K562 (cell line): ENCODE measurements around the gene OR7A17. TPM values are rescaled to one million over a fixed set of nuclear protein-coding genes. Genes with fewer than 3 reads are reported as not detected.

Experiments
- ATAC-seq: fragments of 200-7000 bp; cut with Tn5 transposase; 3 replicates; pipeline ENCODE4 v1.9.1; 2020; ENCODE audit warnings: moderate library complexity
- BruUV-seq: library from RNA; stranded (reverse); fragments of 400-500 nt; replicated peaks from 2 replicates; lab custom pipeline; 2021; lab: Mats Ljungman, UMichigan
- CTCF ChIA-PET: fragments of 300-600 bp; formaldehyde crosslinking; extraction: SDS; loops from one replicate; lab custom pipeline; 2021; ENCODE audit warnings: low intra/inter-chr PET ratio; lab: Yijun Ruan, JAX
- POLR2A ChIA-PET: fragments of 300-600, 350-650 bp; sonication (Branson Sonifier 250); formaldehyde crosslinking; extraction: SDS; loops from one replicate; lab custom pipeline; 2021; ENCODE audit warnings: antibody characterized with exemption, inconsistent platforms; lab: Yijun Ruan, JAX
- DNase-seq, 4 experiments: peaks; one replicate each; pipeline versions ENCODE4 v3.0.0 to v3.0.0-alpha.2; 2011 to 2018; ENCODE audit warnings: low spot score in 3 of 4, mixed read lengths in 3 of 4; ENCODE audit errors: extremely low read depth in 1 of 4
- FAIRE-seq: peaks from 2 replicates; lab custom pipeline; 2011; peaks lifted over from hg19 to GRCh38; lab: Jason Lieb, UNC
- H2AFZ ChIP-seq: 2 replicates; pipeline ENCODE4 v1.6.0; 2011; ENCODE audit warnings: low read depth, low read length, control low read depth, inconsistent platforms
- H3K27ac ChIP-seq: fragments of 200-600 bp; 3 replicates; pipeline ENCODE4 v1.8.0; 2011; ENCODE audit warnings: low read depth, mild to moderate bottlenecking, control low read depth, inconsistent platforms, low read length, moderate library complexity, mixed read lengths; ENCODE audit errors: extremely low read depth
- H3K27me3 ChIP-seq, 2 experiments: fragments of 300-600 bp in 1 of 2; 2 replicates in 1 of 2; 3 replicates in 1 of 2; pipeline versions ENCODE4 v1.6.0 to v1.8.0; 2011; ENCODE audit warnings: inconsistent platforms in 2 of 2, low read length in 2 of 2, mild to moderate bottlenecking in 1 of 2, mixed read lengths in 1 of 2, moderate library complexity in 1 of 2; ENCODE audit not compliant: control insufficient read depth in 2 of 2, insufficient read depth in 2 of 2
- H3K36me3 ChIP-seq: fragments of 300-600 bp; 3 replicates; pipeline ENCODE4 v1.8.0; 2011; ENCODE audit warnings: mild to moderate bottlenecking, low read length, inconsistent platforms; ENCODE audit not compliant: control insufficient read depth, insufficient read depth
- H3K4me1 ChIP-seq, 2 experiments: fragments of 200-600 bp in 1 of 2; replicated peaks in 1 of 2; 2 replicates in 1 of 2; 3 replicates in 1 of 2; pipeline versions ENCODE4 v1.5.1 to v1.8.0; 2011; ENCODE audit warnings: inconsistent platforms in 2 of 2, low read length in 2 of 2, mild to moderate bottlenecking in 1 of 2, mixed read lengths in 1 of 2, moderate library complexity in 1 of 2; ENCODE audit not compliant: control insufficient read depth in 2 of 2, insufficient read depth in 2 of 2
- H3K4me2 ChIP-seq: 2 replicates; pipeline ENCODE4 v1.6.1; 2011; ENCODE audit warnings: low read length, control low read depth, inconsistent platforms, mixed read lengths; ENCODE audit not compliant: insufficient read depth
- H3K4me3 ChIP-seq: fragments of 200-600 bp; sonication (generic), shearing (Covaris generic); 2 replicates; pipeline ENCODE4 v1.5.1; 2016; ENCODE audit warnings: control low read depth, inconsistent platforms
- H3K79me2 ChIP-seq: fragments of 200-600 bp; 3 replicates; pipeline ENCODE4 v1.8.0; 2011; ENCODE audit warnings: low read length, inconsistent platforms; ENCODE audit not compliant: control insufficient read depth, insufficient read depth
- H3K9ac ChIP-seq, 2 experiments: 2 replicates each; pipeline versions ENCODE4 v1.6.0 to v1.6.1; 2011; ENCODE audit warnings: low read depth in 2 of 2, low read length in 2 of 2, control low read depth in 1 of 2, inconsistent platforms in 1 of 2, mild to moderate bottlenecking in 1 of 2, mixed read lengths in 1 of 2; ENCODE audit not compliant: insufficient read depth in 1 of 2
- H3K9me1 ChIP-seq: one replicate; pipeline ENCODE4 v1.6.0; 2011; ENCODE audit warnings: inconsistent platforms, mild to moderate bottlenecking, low read length, moderate library complexity; ENCODE audit not compliant: control insufficient read depth, insufficient read depth
- H3K9me3 ChIP-seq: replicated peaks from 2 replicates; pipeline ENCODE4 v1.5.1; 2011; ENCODE audit warnings: low read depth, low read length, inconsistent platforms; ENCODE audit not compliant: control insufficient read depth, insufficient read depth
- H4K20me1 ChIP-seq: replicated peaks from 2 replicates; pipeline ENCODE4 v1.6.1; 2011; ENCODE audit warnings: low read length, inconsistent platforms, mixed read lengths; ENCODE audit not compliant: control insufficient read depth, insufficient read depth
- NRF1 ChIP-seq, 2 experiments: fragments of 450-650 bp; IDR thresholded peaks in 1 of 2; conservative IDR thresholded peaks in 1 of 2; 2 replicates each; pipeline ENCODE4 v1.6.1; 2014; ENCODE audit warnings: mild to moderate bottlenecking in 2 of 2
- RAD21 ChIP-seq, 2 experiments: fragments of 250-450 bp in 1 of 2; fragments of 450-650 bp in 1 of 2; sonication (Bioruptor Pico) in 1 of 2; formaldehyde crosslinking in 1 of 2; IDR thresholded peaks in 1 of 2; conservative IDR thresholded peaks in 1 of 2; 2 replicates each; pipeline versions ENCODE4 v1.4.0 to v1.8.0; 2020 to 2022; ENCODE audit warnings: mild to moderate bottlenecking in 2 of 2, moderate library complexity in 1 of 2
- SMC3 ChIP-seq: conservative IDR thresholded peaks from 2 replicates; pipeline ENCODE4 v1.6.1; 2011; ENCODE audit warnings: low read depth, low read length, improper control_type of control experiment; ENCODE audit not compliant: insufficient read depth
- WGBS: fragments of 100-300 bp; shearing (Covaris generic); methylation state at CpG from one replicate; pipeline ENCODE4 v1.1.6; 2016; ENCODE audit warnings: low coverage, mixed read lengths; ENCODE audit not compliant: insufficient coverage; ENCODE audit errors: missing lambda C conversion rate; 5-methylcytosine and 5-hydroxymethylcytosine counted together
- in situ Hi-C: fragments of 300-500 bp; cut with MboI; formaldehyde crosslinking; loops from 4 replicates; pipeline ENCODE4 v1.15.0; 2018; ENCODE audit warnings: inconsistent platforms, mixed read lengths
- intact Hi-C: fragments of 100-400 bp; cut with micrococcal nuclease; formaldehyde crosslinking; loops from 2 replicates; pipeline ENCODE4 v1.14.2; 2022
- polyA plus RNA-seq, 8 experiments: library from polyadenylated mRNA; depleted of rRNA in 4 of 8; stranded (reverse) in 5 of 8; unstranded in 3 of 8; fragments of >200 nt; fragmentation: Nextera tagmentation in 2 of 8; fragmentation: Illumina TruSeq in 1 of 8; extraction: Ambion mirVana in 2 of 8; extraction: Trizol in 1 of 8; gene quantifications; 2 replicates each; pipeline versions ENCODE4 v1.2.1 to v1.2.3, GENCODE V29; 2011 to 2014; ENCODE audit warnings: inconsistent platforms in 1 of 8, missing spikeins in 1 of 8
- total RNA-seq, 7 experiments: library from RNA; depleted of rRNA in 6 of 7; stranded (reverse); fragments of >200 nt in 6 of 7; fragmentation: Illumina TruSeq in 2 of 7; extraction: Trizol in 2 of 7; gene quantifications; 2 replicates each; pipeline versions ENCODE4 v1.2.1 to v1.2.3, GENCODE V29; 2011 to 2021; ENCODE audit warnings: low replicate concordance in 1 of 7
- TF ChIP-seq, protein P1 (sequence below): fragments of 450-650 bp; formaldehyde crosslinking; IDR thresholded peaks from 2 replicates; pipeline ENCODE4 v1.4.0; 2020; ENCODE audit warnings: mild to moderate bottlenecking, moderate library complexity
- TF ChIP-seq, protein P2 (sequence below), 2 experiments: fragments of 450-650 bp; formaldehyde crosslinking in 1 of 2; IDR thresholded peaks; 2 replicates each; pipeline versions ENCODE4 v1.4.0 to v1.6.1; 2014 to 2020; ENCODE audit warnings: mild to moderate bottlenecking in 2 of 2, borderline replicate concordance in 1 of 2, low read depth in 1 of 2
- TF ChIP-seq, protein P3 (sequence below), 3 experiments: IDR thresholded peaks in 2 of 3; conservative IDR thresholded peaks in 1 of 3; 2 replicates each; pipeline ENCODE4 v1.5.1; 2011 to 2012; ENCODE audit warnings: low read length in 3 of 3, mild to moderate bottlenecking in 3 of 3, control low read depth in 2 of 3, improper control_type of control experiment in 1 of 3, inconsistent platforms in 1 of 3, low read depth in 1 of 3, mixed read lengths in 1 of 3, moderate library complexity in 1 of 3; ENCODE audit not compliant: insufficient read depth in 2 of 3

Gene OR7A17
- total and polyA plus RNA-seq, 9 of the 15 experiments (the other 6 are each of a cell fraction or from before 2014, with no cell fraction given), result not detected

DNA sequence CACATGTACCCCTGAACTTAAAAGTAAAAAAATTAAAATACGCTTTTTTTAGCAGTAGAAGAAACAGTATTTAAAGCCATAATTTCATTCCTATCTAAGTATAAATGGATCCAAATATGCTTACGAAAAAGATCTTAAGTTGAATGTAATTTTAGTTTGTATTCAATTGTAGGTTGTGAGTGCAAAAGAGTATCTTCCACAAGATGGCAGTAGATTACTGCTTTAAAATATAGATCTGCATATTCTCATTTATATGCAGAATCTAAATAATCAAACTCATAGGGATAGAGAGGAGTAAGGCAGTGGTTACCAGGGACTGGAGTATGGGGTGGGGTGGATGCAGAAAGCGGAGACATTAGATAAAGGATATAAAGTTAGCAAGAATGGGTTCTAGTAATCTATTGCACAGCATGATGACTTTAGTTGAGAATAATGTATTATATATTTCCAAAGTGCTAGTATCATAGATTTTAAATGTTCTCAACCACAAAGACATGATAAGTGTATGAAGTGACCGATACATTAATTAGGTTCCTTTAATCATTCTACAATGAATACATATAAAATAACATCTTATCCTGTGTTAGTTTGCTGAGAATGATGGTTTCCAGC lies 14.2 kb downstream of the OR7A17 start:
- ATAC-seq, result 0 out of 3 replicates have a peak, but pooled peaks have one; percentile 27
- no peak overlapping the region for H3K9ac ChIP-seq
- FAIRE-seq, result no peak
- 0 out of 5 replicates have a peak, but pooled peaks cover 0 to 3% of the 10 kb centered on the region in 2 experiments for H3K27me3 ChIP-seq
- ChIA-PET CTCF (interaction anchor here (1.2 kb wide), 1 partner anchor 279 kb away, joined by 7 read pairs; no protein-coding TSS in a partner anchor), POLR2A (no interaction called here)
- H4K20me1 ChIP-seq, result no peaks in the 10 kb centered on the region
- no peak overlapping the region for H3K4me3 ChIP-seq
- WGBS, result 1% methylated on average over 4 of the region's 4 CpGs
- no peaks in the 10 kb centered on the region for H3K36me3 ChIP-seq
- no peaks in the 10 kb centered on the region for H3K9me1 ChIP-seq
- H3K79me2 ChIP-seq, result no peaks in the 10 kb centered on the region
- no TSS peak for BruUV-seq
- H3K4me1 ChIP-seq, result no peaks in the 10 kb centered on the region
- no peak overlapping the region for H3K4me2 ChIP-seq
- peak; percentile 21 to 29 (median 28) for DNase-seq
- no peak overlapping the region for H3K27ac ChIP-seq
- H2AFZ ChIP-seq, result no peak overlapping the region
- in situ Hi-C loops (loop anchor here (25.0 kb wide), 1 partner anchor 691 kb away; no protein-coding TSS in a partner anchor), intact Hi-C loops (no loop called here)
- H3K9me3 ChIP-seq, result peaks cover 2% of the 10 kb centered on the region; the same call in 1 of the 2 replicates
- TF ChIP-seq SMC3, result peak; percentile 24; the same call in 1 of the 2 replicates
- TF ChIP-seq NRF1 (conservative IDR thresholded peaks at IDR 0.05 in 1 of 2, IDR thresholded peaks at IDR 0.05 in 1 of 2), result no peak
- TF ChIP-seq, protein P1, sequence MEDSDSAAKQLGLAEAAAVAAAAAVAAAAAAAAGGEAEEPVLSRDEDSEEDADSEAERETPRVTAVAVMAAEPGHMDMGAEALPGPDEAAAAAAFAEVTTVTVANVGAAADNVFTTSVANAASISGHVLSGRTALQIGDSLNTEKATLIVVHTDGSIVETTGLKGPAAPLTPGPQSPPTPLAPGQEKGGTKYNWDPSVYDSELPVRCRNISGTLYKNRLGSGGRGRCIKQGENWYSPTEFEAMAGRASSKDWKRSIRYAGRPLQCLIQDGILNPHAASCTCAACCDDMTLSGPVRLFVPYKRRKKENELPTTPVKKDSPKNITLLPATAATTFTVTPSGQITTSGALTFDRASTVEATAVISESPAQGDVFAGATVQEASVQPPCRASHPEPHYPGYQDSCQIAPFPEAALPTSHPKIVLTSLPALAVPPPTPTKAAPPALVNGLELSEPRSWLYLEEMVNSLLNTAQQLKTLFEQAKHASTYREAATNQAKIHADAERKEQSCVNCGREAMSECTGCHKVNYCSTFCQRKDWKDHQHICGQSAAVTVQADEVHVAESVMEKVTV (CRISPR knock-in tag), result peak; percentile 58
- TF ChIP-seq, protein P2, sequence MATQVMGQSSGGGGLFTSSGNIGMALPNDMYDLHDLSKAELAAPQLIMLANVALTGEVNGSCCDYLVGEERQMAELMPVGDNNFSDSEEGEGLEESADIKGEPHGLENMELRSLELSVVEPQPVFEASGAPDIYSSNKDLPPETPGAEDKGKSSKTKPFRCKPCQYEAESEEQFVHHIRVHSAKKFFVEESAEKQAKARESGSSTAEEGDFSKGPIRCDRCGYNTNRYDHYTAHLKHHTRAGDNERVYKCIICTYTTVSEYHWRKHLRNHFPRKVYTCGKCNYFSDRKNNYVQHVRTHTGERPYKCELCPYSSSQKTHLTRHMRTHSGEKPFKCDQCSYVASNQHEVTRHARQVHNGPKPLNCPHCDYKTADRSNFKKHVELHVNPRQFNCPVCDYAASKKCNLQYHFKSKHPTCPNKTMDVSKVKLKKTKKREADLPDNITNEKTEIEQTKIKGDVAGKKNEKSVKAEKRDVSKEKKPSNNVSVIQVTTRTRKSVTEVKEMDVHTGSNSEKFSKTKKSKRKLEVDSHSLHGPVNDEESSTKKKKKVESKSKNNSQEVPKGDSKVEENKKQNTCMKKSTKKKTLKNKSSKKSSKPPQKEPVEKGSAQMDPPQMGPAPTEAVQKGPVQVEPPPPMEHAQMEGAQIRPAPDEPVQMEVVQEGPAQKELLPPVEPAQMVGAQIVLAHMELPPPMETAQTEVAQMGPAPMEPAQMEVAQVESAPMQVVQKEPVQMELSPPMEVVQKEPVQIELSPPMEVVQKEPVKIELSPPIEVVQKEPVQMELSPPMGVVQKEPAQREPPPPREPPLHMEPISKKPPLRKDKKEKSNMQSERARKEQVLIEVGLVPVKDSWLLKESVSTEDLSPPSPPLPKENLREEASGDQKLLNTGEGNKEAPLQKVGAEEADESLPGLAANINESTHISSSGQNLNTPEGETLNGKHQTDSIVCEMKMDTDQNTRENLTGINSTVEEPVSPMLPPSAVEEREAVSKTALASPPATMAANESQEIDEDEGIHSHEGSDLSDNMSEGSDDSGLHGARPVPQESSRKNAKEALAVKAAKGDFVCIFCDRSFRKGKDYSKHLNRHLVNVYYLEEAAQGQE (IDR thresholded peaks at IDR 0.05; ENCODE audit: borderline replicate concordance), result peak; percentile 71; the same call in 1 of the 2 replicates
- TF ChIP-seq, protein P2 (CRISPR knock-in tag; IDR thresholded peaks at IDR 0.05; ENCODE audit: low read depth), result no peak
- TF ChIP-seq RAD21 (CRISPR knock-in tag; conservative IDR thresholded peaks at IDR 0.05 in 1 of 2, IDR thresholded peaks at IDR 0.05 in 1 of 2), result peak; percentile 61 to 76
- TF ChIP-seq, protein P3, sequence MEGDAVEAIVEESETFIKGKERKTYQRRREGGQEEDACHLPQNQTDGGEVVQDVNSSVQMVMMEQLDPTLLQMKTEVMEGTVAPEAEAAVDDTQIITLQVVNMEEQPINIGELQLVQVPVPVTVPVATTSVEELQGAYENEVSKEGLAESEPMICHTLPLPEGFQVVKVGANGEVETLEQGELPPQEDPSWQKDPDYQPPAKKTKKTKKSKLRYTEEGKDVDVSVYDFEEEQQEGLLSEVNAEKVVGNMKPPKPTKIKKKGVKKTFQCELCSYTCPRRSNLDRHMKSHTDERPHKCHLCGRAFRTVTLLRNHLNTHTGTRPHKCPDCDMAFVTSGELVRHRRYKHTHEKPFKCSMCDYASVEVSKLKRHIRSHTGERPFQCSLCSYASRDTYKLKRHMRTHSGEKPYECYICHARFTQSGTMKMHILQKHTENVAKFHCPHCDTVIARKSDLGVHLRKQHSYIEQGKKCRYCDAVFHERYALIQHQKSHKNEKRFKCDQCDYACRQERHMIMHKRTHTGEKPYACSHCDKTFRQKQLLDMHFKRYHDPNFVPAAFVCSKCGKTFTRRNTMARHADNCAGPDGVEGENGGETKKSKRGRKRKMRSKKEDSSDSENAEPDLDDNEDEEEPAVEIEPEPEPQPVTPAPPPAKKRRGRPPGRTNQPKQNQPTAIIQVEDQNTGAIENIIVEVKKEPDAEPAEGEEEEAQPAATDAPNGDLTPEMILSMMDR (IDR thresholded peaks at IDR 0.05 in 2 of 3, conservative IDR thresholded peaks at IDR 0.05 in 1 of 3; ENCODE audit: insufficient read depth in 2 of 3, low read depth in 1 of 3, low read length in 3 of 3), result peak; percentile 33 to 76 (median 40); a peak in 4 of 6 replicates
